ENCODE measurements around the gene CACNA1E.

CACNA1E gene

GRCh38 chr1:181632960-181633359, 149.6 kb downstream of the CACNA1E start:
- Histone ChIP-seq H3K4me1 (no peaks in the 10 kb centered on the region), H3K4me3 (ENCODE audit: low read depth, low read length) (no peak overlapping the region), H3K36me3 (ENCODE audit: control insufficient read depth, insufficient read depth, low read length) (no peaks in the 10 kb centered on the region), H3K27ac (no peak overlapping the region), H3K79me2 (no peaks in the 10 kb centered on the region), H2AFZ (no peak overlapping the region), H3K27me3 (ENCODE audit: control insufficient read depth, insufficient read depth, low read length) (no peaks in the 10 kb centered on the region), H3K4me2 (ENCODE audit: low read length) (no peak overlapping the region), H3K9ac (no peak overlapping the region), H3K9me3 (ENCODE audit: control insufficient read depth, low read length) (no peaks in the 10 kb centered on the region)
- TF ChIP-seq CTCF (IDR thresholded peaks at IDR 0.05) = no peak

DNA sequence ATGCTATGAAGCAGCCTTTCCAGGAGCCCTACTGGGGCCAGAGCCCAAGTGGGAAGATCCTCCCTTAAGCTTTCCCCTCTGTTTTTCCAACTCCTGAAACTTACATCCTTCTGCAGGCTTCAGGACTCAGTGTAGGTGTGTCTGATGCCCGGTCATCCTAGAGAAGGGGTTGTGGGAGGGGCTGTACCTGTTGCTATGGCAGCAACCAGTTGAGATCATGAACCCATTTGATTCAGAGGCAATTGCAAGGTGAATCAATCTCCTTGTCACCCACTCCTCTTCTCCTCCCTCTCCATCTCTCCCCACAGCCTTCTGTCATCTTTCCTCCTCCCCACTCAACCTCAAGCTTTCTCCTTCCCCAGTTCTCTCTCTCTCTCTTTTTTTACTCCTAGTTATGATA, 151.8 kb downstream of the CACNA1E start:
- Histone ChIP-seq H3K79me2 (no peaks in the 10 kb centered on the region), H3K4me2 (ENCODE audit: low read length) (no peak overlapping the region), H3K36me3 (ENCODE audit: control insufficient read depth, insufficient read depth, low read length) (no peaks in the 10 kb centered on the region), H3K9me3 (ENCODE audit: control insufficient read depth, low read length) (no peaks in the 10 kb centered on the region), H3K4me3 (ENCODE audit: low read depth, low read length) (no peak overlapping the region), H3K4me1 (no peaks in the 10 kb centered on the region), H3K9ac (no peak overlapping the region), H3K27ac (no peak overlapping the region), H3K27me3 (ENCODE audit: control insufficient read depth, insufficient read depth, low read length) (no peaks in the 10 kb centered on the region), H2AFZ (no peak overlapping the region)
- no peak for TF ChIP-seq CTCF (IDR thresholded peaks at IDR 0.05)

DNA sequence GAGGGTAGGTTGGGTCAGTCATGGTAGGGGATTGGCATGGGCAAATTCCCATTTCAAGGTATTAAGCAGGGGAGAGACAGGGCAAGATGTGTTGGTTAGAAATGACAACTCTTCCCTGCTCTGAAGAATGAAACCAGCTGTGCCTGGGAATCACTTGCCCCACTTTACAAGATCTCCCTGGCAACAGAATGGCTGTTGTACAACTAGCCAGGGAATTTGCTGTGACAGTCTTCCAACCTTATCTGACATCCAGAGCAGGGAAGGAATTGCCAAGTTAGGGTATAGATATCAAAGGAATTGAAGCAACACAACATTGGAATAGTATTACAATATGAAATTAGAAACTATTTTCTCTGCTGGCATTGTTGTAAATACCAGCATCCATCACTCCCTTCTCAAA, 154.7 kb downstream of the CACNA1E start:
- no peaks in the 10 kb centered on the region for H3K27me3 ChIP-seq (ENCODE audit: control insufficient read depth, insufficient read depth, low read length)
- H3K4me2 ChIP-seq (ENCODE audit: low read length) = no peak overlapping the region
- no peak overlapping the region for H3K27ac ChIP-seq
- no peaks in the 10 kb centered on the region for H3K36me3 ChIP-seq (ENCODE audit: control insufficient read depth, insufficient read depth, low read length)
- H3K9me3 ChIP-seq (ENCODE audit: control insufficient read depth, low read length) = no peaks in the 10 kb centered on the region
- no peak overlapping the region for H3K9ac ChIP-seq
- H2AFZ ChIP-seq = no peak overlapping the region
- no peaks in the 10 kb centered on the region for H3K79me2 ChIP-seq
- TF ChIP-seq CTCF (IDR thresholded peaks at IDR 0.05) = no peak
- no peak overlapping the region for H3K4me3 ChIP-seq (ENCODE audit: low read depth, low read length)
- H3K4me1 ChIP-seq = no peaks in the 10 kb centered on the region

DNA sequence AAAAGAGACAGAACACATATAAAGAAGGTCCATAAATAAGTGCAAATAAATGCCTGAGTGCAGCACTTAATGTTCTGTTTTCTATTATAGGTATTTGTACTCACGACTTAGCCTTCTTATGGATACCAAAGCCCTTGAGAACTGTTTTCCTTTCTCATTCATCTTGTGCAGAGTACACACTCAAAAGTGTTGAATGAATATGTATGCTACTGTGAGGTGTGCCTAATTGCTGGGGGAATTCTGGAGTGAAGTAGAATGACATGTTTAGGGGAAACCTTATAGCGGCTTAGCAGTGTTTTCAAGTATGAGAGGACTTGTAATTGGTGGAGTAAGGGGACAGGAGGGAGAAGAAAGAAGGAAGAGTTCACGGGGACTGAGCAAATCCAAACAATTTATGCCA, 157.6 kb downstream of the CACNA1E start:
- Histone ChIP-seq H3K9me3 (ENCODE audit: control insufficient read depth, low read length) (no peaks in the 10 kb centered on the region), H3K36me3 (ENCODE audit: control insufficient read depth, insufficient read depth, low read length) (no peaks in the 10 kb centered on the region), H3K27me3 (ENCODE audit: control insufficient read depth, insufficient read depth, low read length) (no peaks in the 10 kb centered on the region), H3K4me2 (ENCODE audit: low read length) (no peak overlapping the region), H3K4me1 (no peaks in the 10 kb centered on the region), H3K79me2 (no peaks in the 10 kb centered on the region), H3K27ac (no peak overlapping the region), H3K9ac (no peak overlapping the region), H3K4me3 (ENCODE audit: low read depth, low read length) (no peak overlapping the region), H2AFZ (no peak overlapping the region)
- no peak for TF ChIP-seq CTCF (IDR thresholded peaks at IDR 0.05)

- Histone ChIP-seq H3K4me1 (no peaks in the 10 kb centered on the region), H3K4me3 (ENCODE audit: low read depth, low read length) (no peak overlapping the region), H3K36me3 (ENCODE audit: control insufficient read depth, insufficient read depth, low read length) (no peaks in the 10 kb centered on the region), H2AFZ (no peak overlapping the region), H3K79me2 (no peaks in the 10 kb centered on the region), H3K27me3 (ENCODE audit: control insufficient read depth, insufficient read depth, low read length) (no peaks in the 10 kb centered on the region), H3K27ac (no peak overlapping the region), H3K9ac (no peak overlapping the region), H3K9me3 (ENCODE audit: control insufficient read depth, low read length) (no peaks in the 10 kb centered on the region), H3K4me2 (ENCODE audit: low read length) (no peak overlapping the region)
- no peak for TF ChIP-seq CTCF (IDR thresholded peaks at IDR 0.05)
Measured at GRCh38 chr1:181643631-181644030, 160.3 kb downstream of the CACNA1E start.
